ENCODE data around the gene CYP11A1. TPM values are rescaled to one million over a fixed set of nuclear protein-coding genes. Genes with fewer than 3 reads are reported as not detected.
A peak's percentile ranks its signal among the peaks of the same experiment; 100 is the strongest.

The CYP11A1 gene
- total and polyA plus RNA-seq, 4 donors, result 0.15 to 0.97 (median 0.69) TPM

DNA sequence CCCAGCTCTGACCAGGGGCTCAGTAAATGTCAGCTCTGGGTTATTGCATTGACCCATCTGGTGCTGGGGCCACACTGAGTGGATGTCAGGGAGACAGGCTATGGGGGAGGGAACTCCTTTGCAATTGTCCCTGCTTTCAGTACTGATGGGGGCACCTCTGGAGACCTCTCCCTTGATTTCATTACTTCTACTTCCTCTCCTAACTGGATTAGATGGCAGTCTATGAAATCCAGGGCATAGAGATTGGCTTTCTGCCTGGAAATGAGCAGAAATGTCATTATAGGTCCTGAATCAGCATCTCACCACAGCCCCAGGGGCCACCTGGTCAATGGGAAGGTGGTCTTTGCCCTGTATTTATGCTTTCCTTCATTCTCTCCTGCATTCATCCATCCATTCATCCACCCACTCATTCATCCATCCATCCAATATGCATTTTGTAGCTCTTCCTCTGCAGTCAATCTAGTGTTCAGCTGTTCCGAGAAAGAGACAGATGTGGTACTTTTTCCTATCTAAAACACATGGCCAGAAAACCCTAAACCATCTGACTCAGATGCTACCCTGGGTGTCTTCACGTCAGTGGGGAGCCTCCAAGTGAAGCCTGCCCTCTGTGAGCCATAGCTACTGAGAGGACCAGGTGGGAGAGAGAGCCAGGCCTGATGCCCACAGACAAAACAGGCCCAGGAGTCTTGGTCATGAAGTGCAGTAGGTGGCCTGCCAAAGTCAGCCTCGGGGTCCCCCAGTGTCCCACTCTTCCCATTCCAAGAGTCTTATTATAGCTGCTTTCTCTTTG lies 74.2 kb downstream of the CYP11A1 start:
- H3K36me3 ChIP-seq (ENCODE audit: control insufficient read depth in 4 of 4, insufficient read depth in 4 of 4, low read length in 4 of 4), result no peaks in the 10 kb centered on the region
- DNase-seq (no peak), ATAC-seq (ENCODE audit: insufficient read depth, low FRiP score) (no peak)
- H3K27ac ChIP-seq (ENCODE audit: low read depth in 1 of 2, low read length in 1 of 2), result no peak overlapping the region
- H3K9me3 ChIP-seq (ENCODE audit: control insufficient read depth in 4 of 4, insufficient read depth in 3 of 4, low read length in 3 of 4), result peaks cover 0 to 2% (median 0%) of the 10 kb centered on the region in 4 donors
- WGBS, 2 donors, result 72 to 80% methylated on average over 3 of the region's 3 CpGs
- no peaks in the 10 kb centered on the region for H3K4me1 ChIP-seq (ENCODE audit: control insufficient read depth in 5 of 5, insufficient read depth in 5 of 5, low read length in 5 of 5)
- no peak overlapping the region for H3K4me3 ChIP-seq
- TF ChIP-seq, protein P1, sequence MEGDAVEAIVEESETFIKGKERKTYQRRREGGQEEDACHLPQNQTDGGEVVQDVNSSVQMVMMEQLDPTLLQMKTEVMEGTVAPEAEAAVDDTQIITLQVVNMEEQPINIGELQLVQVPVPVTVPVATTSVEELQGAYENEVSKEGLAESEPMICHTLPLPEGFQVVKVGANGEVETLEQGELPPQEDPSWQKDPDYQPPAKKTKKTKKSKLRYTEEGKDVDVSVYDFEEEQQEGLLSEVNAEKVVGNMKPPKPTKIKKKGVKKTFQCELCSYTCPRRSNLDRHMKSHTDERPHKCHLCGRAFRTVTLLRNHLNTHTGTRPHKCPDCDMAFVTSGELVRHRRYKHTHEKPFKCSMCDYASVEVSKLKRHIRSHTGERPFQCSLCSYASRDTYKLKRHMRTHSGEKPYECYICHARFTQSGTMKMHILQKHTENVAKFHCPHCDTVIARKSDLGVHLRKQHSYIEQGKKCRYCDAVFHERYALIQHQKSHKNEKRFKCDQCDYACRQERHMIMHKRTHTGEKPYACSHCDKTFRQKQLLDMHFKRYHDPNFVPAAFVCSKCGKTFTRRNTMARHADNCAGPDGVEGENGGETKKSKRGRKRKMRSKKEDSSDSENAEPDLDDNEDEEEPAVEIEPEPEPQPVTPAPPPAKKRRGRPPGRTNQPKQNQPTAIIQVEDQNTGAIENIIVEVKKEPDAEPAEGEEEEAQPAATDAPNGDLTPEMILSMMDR (IDR thresholded peaks at IDR 0.05; ENCODE audit: control extremely low read depth, extremely low read depth), result no peak
- H3K9ac ChIP-seq (ENCODE audit: insufficient read depth in 1 of 2, low read length in 2 of 2), result no peak overlapping the region
- H3K27me3 ChIP-seq (ENCODE audit: control insufficient read depth in 3 of 3, insufficient read depth in 3 of 3, low read length in 2 of 3), result peaks cover 0 to 8% (median 4%) of the 10 kb centered on the region in 3 donors

DNA sequence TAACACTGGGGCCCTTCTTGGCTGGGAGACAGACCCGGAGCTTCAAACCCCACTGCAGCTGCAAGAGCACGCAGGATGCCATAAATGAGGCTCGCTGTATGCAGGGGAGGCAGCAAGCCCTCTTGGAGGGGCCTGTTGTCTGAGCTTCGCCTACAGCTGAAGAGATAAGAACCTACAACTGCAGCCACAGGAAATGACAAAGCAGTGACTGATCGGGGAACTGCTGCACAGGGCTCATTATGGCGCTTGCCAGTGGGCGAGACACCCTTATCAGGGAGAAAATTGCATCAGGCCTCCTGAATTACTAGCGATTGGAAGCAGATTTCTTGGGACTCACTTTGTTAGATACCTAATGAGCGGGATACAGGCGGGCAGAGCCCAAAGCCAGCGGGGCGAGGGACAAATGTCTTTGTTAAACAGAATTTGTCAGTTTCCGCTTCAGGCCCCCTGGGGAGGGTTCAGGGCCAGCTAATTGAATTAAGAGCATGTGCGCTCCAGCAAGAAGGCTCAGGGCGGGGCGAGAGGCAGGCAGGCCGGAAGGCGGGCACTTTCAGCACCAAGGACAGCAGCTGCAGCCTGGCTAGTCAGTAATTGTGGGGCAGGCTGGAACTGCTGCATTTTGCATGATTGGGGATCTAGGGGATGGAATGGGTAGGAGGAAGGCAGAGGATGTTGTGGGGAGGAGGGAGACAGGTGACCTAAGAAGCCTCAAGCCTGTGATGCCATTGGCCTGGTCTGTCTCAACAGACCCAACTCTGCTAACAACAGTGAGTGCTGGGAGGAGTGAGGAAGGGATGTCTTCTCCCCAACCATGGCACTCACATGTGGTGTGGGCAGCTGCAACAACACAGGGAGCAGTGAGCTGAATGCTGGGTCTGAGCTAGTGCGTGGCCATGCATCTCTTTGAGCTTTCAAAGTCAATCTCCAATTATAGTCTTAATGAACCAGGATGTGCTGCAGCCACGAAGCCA lies 76.1 kb downstream of the CYP11A1 start:
- DNase-seq (peak; percentile 87 to 90 (median 90)), ATAC-seq (ENCODE audit: insufficient read depth, low FRiP score) (no peak)
- Histone ChIP-seq H3K9me3 (ENCODE audit: control insufficient read depth in 4 of 4, insufficient read depth in 3 of 4, low read length in 3 of 4) (peaks cover 0 to 2% (median 0%) of the 10 kb centered on the region in 4 donors), H3K4me3 (no peak overlapping the region), H3K9ac (ENCODE audit: insufficient read depth in 1 of 2, low read length in 2 of 2) (no peak overlapping the region), H3K27ac (ENCODE audit: low read depth in 1 of 2, low read length in 1 of 2) (no peak overlapping the region), H3K27me3 (ENCODE audit: control insufficient read depth in 3 of 3, insufficient read depth in 3 of 3, low read length in 2 of 3) (peaks cover 0 to 10% (median 2%) of the 10 kb centered on the region in 3 donors), H3K4me1 (ENCODE audit: control insufficient read depth in 5 of 5, insufficient read depth in 5 of 5, low read length in 5 of 5) (no peaks in the 10 kb centered on the region), H3K36me3 (ENCODE audit: control insufficient read depth in 4 of 4, insufficient read depth in 4 of 4, low read length in 4 of 4) (no peaks in the 10 kb centered on the region)
- 10 to 11% methylated on average over 20 of the region's 20 CpGs for WGBS, 2 donors
- TF ChIP-seq, protein P1 (IDR thresholded peaks at IDR 0.05; ENCODE audit: control extremely low read depth, extremely low read depth), result no peak

DNA sequence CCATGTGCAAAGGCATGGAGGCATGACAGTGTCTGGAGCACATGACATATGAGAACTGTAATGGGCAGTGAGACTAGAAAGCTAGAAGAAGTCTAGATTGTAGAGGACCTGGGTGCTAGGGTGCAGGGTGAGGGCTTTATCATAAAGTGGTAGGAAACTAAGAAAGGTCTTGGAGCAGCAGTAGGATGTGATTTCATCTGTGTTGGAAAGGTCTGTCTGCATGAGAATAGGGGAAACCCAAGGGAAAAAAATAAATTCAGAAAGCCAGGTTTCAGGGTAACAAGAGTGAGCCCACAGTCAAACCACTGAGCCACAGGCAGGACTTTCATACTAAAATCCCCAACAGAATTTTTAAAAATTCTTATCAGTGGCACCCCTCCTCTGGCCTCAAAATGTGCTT lies 76.8 kb downstream of the CYP11A1 start:
- ATAC-seq (ENCODE audit: insufficient read depth, low FRiP score) (no peak), DNase-seq (no peak)
- H3K4me1 ChIP-seq (ENCODE audit: control insufficient read depth in 5 of 5, insufficient read depth in 5 of 5, low read length in 5 of 5), result no peaks in the 10 kb centered on the region
- no peak overlapping the region for H3K4me3 ChIP-seq
- H3K36me3 ChIP-seq (ENCODE audit: control insufficient read depth in 4 of 4, insufficient read depth in 4 of 4, low read length in 4 of 4), result no peaks in the 10 kb centered on the region
- H3K9ac ChIP-seq (ENCODE audit: insufficient read depth in 1 of 2, low read length in 2 of 2), result no peak overlapping the region
- H3K9me3 ChIP-seq (ENCODE audit: control insufficient read depth in 4 of 4, insufficient read depth in 3 of 4, low read length in 3 of 4), result peaks cover 0 to 2% (median 0%) of the 10 kb centered on the region in 4 donors
- TF ChIP-seq, protein P1 (IDR thresholded peaks at IDR 0.05; ENCODE audit: control extremely low read depth, extremely low read depth), result no peak
- H3K27ac ChIP-seq (ENCODE audit: low read depth in 1 of 2, low read length in 1 of 2), result no peak overlapping the region
- H3K27me3 ChIP-seq (ENCODE audit: control insufficient read depth in 3 of 3, insufficient read depth in 3 of 3, low read length in 2 of 3), result peaks cover 0 to 10% (median 0%) of the 10 kb centered on the region in 3 donors
